IPS-15b (cell line): ENCODE results near the gene SLC9A8.
"Not testable (repeated sequence)": the region's sequence is repeated elsewhere in the genome, so short reads cannot be mapped to it uniquely, and the experiment has no call there.

ENCODE experiments used
- H3K27me3 ChIP-seq: one replicate; pipeline ENCODE4 v1.6.1; 2013; ENCODE audit warnings: low read length; ENCODE audit not compliant: control insufficient read depth, insufficient read depth
- H3K36me3 ChIP-seq: one replicate; pipeline ENCODE4 v1.6.1; 2013; ENCODE audit warnings: low read length; ENCODE audit not compliant: control insufficient read depth, insufficient read depth
- H3K4me1 ChIP-seq: one replicate; pipeline ENCODE4 v1.6.1; 2013; ENCODE audit warnings: mild to moderate bottlenecking, low read length; ENCODE audit not compliant: control insufficient read depth, insufficient read depth
- H3K4me3 ChIP-seq: one replicate; pipeline ENCODE4 v1.5.1; 2013; ENCODE audit warnings: low read depth, low read length
- H3K9ac ChIP-seq: one replicate; pipeline ENCODE4 v1.6.1; 2013; ENCODE audit warnings: low read depth, mild to moderate bottlenecking, low read length
- H3K9me3 ChIP-seq: one replicate; pipeline ENCODE4 v1.6.1; 2013; ENCODE audit warnings: mild to moderate bottlenecking, low read length; ENCODE audit not compliant: control insufficient read depth, insufficient read depth

SLC9A8 gene

DNA sequence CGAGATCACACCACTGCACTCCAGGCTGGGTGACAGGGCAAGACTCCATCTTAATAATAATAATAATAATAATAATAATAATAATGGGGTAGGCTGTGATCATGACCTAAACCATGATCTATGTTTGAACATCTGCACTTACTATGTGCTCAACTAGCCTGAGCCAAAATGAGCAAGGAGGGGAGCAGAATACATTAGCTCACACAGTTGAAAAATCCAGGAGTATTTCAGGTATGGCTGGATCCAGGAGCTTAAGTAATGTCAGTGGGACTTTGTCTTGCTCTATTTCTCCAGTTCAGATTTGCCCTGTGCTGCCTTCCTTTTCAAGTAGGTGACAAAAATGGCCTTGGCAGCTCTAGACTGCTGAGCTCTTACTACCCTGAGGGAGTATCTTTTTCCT lies 32.7 kb upstream of the SLC9A8 start:
- no peaks in the 10 kb centered on the region for H3K27me3 ChIP-seq
- H3K9ac ChIP-seq = no peak overlapping the region
- peaks cover 3% of the 10 kb centered on the region for H3K4me1 ChIP-seq
- no peaks in the 10 kb centered on the region for H3K36me3 ChIP-seq
- no peaks in the 10 kb centered on the region for H3K9me3 ChIP-seq
- H3K4me3 ChIP-seq = no peak overlapping the region

DNA sequence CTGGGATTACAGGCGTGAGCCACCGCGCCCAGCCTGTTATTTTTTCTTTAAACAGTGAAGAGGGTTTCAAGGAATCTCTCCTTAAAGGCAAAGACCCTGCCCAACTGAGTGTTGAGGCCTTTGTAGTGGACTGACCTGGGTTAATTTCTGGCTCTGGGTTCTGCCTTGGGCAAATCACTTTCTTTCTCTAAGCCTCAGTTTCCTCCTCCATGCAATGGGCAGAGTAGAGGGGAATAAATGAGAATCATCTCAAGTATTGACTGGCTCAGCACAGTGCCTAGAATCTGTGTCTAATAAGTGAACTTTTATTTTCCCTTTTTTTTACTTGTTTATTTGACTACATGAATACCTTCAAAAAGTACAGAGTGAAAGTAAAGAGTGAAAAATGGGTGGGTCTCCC lies 31.0 kb upstream of the SLC9A8 start:
- Histone ChIP-seq H3K4me3 (no peak overlapping the region), H3K9ac (no peak overlapping the region), H3K4me1 (no peaks in the 10 kb centered on the region), H3K36me3 (no peaks in the 10 kb centered on the region), H3K9me3 (no peaks in the 10 kb centered on the region), H3K27me3 (no peaks in the 10 kb centered on the region)

DNA sequence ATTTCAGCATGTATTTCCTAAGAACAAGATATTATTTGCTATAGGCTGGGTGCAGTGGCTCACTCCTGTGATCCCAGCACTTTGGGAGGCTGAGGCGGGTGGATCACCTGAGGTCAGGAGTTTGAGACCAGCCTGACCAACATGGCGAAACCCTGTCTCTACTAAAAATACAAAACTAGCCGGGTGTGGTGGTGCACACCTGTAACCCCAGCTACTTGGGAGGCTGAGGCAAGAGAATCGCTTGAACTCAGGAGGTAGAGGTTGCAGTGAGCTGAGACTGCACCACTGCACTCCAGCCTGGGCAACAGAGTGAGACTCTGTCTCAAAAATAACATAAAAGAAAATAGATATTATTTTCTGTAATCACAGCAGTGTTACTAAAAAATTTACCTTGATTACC lies 30.2 kb upstream of the SLC9A8 start:
- not testable (repeated sequence) for H3K9ac ChIP-seq, H3K27me3 ChIP-seq, H3K4me3 ChIP-seq, H3K9me3 ChIP-seq, H3K36me3 ChIP-seq, H3K4me1 ChIP-seq

DNA sequence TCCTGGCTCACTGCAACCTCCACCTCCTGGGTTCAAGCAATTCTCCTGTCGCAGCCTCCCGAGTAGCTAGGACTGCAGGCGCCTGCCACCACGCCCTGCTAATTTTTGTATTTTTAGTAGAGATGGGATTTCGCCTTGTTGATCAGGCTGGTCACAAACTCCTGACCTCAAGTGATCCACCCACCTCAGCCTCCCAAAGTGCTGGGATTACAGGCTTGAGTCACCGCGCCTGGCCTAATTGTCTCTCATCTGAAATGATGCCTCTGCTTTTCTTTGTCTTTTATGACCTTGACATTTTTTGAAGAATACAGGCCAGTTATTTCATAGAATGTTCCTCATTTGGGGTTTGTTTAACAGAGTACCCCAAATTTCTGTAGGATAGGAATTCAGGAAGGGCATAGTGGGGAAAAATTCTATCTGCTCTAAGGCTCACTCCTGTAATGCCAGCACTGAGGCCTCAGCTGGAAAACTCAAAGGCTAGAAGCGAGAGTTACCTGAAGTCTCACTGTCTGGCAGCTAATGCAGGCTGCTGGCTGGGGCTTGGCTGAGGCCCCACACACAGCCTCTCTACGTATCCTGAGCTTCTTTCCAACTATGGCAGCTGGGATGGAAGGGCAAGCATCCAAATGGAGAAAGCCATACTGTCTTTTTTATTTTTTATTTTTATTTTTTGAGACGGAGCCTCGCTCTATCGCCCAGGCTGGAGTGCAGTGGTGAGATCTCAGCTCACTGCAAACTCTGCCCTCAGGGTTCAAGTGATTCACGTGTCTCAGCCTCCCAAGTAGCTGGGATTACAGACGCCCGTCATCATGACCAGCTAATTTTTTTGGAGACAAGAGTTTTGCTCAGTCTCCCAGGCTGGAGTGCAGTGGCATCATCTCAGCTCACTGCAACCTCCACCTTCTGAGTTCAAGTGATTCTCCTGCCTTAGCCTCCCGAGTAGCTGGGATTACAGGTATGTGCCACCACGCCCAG lies 29.3 kb upstream of the SLC9A8 start:
- not testable (repeated sequence) for H3K27me3 ChIP-seq, H3K36me3 ChIP-seq, H3K4me1 ChIP-seq, H3K9me3 ChIP-seq, H3K4me3 ChIP-seq, H3K9ac ChIP-seq

DNA sequence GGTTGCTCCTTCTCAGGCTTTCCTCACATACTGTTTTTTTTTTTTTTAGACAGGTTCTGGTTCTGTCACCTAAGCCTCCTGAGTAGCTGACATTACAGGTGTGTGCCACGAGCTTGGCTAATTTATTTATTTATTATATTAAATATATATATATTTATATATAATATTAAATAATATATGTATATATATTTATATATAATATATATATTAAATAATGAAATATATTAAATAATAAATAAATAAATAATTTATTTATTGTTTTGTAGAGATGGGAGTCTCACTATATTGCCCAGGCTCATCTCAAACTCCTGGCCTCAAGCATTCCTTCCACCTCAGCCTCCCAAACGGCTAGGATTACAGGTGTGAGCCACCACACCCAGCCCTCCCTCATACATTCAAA lies 28.3 kb upstream of the SLC9A8 start:
- no peaks in the 10 kb centered on the region for H3K27me3 ChIP-seq
- H3K4me1 ChIP-seq = no peaks in the 10 kb centered on the region
- no peak overlapping the region for H3K9ac ChIP-seq
- no peaks in the 10 kb centered on the region for H3K9me3 ChIP-seq
- H3K36me3 ChIP-seq = no peaks in the 10 kb centered on the region
- H3K4me3 ChIP-seq = no peak overlapping the region

DNA sequence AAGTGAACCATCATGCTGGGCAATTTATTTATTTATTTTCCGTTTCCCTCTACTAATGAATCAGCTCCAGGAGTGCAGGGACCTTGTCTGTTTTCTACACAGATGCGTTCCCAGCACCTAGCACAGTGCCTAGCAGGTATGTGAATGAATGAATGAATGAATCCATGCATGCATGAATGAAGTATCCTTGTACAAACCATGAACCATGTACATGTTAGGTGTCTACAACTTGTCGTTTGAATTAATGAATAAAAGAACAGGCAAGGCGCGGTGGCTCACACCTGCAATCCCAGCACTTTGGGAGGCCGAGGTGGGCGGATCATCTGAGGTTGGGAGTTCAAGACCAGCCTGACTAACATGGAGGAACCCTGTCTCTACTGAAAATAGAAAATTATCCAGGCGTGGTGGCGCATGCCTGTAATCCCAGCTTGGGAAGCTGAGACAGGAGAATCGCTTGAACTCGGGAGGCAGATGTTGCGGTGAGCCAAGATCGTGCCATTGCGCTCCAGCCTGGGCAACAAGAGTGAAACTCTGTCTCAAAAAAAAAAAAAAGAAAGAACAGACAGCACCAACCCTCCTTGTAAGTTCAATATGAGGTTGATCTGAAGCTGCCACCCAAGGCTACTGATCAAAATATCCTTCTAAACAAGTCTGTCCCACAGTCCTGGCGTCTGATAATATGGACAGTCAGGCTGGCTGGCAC lies 27.3 kb upstream of the SLC9A8 start:
- Histone ChIP-seq H3K4me1 (no peaks in the 10 kb centered on the region), H3K9ac (no peak overlapping the region), H3K4me3 (no peak overlapping the region), H3K36me3 (no peaks in the 10 kb centered on the region), H3K27me3 (no peaks in the 10 kb centered on the region), H3K9me3 (no peaks in the 10 kb centered on the region)

DNA sequence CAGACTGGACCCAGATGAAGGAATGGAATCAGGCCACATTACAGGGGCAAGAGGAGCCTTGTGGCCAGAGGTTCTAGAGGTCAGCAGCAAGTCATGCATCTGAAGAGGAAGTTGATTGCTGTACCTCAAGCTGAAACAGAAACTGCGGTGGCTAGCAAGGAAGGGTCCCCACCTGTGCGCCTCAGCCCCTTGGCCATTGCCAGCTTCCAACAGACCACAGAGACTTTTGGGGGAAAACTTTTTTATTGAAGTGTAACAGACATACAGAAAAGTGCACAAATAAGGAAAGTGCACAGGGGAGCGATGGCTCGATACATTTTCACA lies 26.8 kb upstream of the SLC9A8 start:
- no peak overlapping the region for H3K9ac ChIP-seq
- no peak overlapping the region for H3K4me3 ChIP-seq
- H3K36me3 ChIP-seq = no peaks in the 10 kb centered on the region
- H3K9me3 ChIP-seq = no peaks in the 10 kb centered on the region
- no peaks in the 10 kb centered on the region for H3K4me1 ChIP-seq
- H3K27me3 ChIP-seq = no peaks in the 10 kb centered on the region

DNA sequence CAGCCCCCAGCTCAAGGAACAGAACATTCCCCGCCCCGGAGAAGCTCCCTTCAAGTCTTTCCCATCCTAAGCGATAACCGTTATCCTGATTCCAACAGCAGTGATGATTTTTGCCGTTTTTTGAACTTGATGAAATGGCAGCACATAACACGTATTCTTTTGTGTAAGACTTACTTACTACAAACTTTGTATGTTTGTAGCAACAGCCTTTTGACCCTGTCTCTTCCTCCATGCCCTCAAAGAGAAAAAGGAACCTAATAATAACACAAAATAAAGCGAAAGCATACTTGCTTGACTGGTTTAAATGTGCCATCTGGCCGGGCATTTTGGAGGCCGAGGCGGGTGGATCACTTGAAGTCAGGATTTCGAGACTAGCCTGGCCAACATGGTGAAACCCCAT lies 26.4 kb upstream of the SLC9A8 start:
- no peak overlapping the region for H3K9ac ChIP-seq
- H3K27me3 ChIP-seq = no peaks in the 10 kb centered on the region
- H3K36me3 ChIP-seq = no peaks in the 10 kb centered on the region
- H3K9me3 ChIP-seq = no peaks in the 10 kb centered on the region
- no peaks in the 10 kb centered on the region for H3K4me1 ChIP-seq
- H3K4me3 ChIP-seq = no peak overlapping the region

DNA sequence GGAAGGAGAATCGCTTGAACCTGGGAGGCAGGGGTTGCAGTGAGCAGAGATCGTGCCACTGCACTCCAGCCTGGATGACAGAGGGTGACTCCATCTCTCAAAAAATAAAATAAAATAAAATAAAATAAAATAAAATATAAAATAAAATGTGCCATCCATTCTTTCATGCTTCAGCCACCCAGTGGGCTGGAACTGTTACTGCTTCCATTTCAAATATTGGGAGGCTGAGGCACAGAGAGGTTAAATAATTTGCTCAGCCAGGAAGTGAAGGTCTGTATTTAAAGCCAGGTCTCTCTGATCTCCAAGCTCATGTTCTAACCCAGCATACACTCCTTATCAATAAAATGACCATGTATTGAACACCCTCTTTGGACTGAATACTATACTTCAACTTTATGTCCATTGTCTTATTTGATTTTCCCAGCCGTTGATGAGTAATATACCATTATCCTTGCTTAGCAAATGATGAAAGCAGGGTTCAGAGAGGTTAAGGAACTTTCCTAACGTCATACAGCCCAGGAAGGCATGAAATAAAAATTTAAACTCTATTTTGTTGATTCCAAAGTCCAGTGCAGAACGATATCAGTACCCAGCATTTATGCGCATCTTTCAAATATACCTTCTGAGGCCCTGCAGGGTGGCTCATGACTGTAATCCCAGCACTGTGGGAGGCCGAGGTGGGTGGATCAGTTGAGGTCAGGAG lies 25.8 kb upstream of the SLC9A8 start:
- H3K36me3 ChIP-seq = no peaks in the 10 kb centered on the region
- no peak overlapping the region for H3K9ac ChIP-seq
- no peak overlapping the region for H3K4me3 ChIP-seq
- no peaks in the 10 kb centered on the region for H3K27me3 ChIP-seq
- H3K4me1 ChIP-seq = no peaks in the 10 kb centered on the region
- H3K9me3 ChIP-seq = no peaks in the 10 kb centered on the region

DNA sequence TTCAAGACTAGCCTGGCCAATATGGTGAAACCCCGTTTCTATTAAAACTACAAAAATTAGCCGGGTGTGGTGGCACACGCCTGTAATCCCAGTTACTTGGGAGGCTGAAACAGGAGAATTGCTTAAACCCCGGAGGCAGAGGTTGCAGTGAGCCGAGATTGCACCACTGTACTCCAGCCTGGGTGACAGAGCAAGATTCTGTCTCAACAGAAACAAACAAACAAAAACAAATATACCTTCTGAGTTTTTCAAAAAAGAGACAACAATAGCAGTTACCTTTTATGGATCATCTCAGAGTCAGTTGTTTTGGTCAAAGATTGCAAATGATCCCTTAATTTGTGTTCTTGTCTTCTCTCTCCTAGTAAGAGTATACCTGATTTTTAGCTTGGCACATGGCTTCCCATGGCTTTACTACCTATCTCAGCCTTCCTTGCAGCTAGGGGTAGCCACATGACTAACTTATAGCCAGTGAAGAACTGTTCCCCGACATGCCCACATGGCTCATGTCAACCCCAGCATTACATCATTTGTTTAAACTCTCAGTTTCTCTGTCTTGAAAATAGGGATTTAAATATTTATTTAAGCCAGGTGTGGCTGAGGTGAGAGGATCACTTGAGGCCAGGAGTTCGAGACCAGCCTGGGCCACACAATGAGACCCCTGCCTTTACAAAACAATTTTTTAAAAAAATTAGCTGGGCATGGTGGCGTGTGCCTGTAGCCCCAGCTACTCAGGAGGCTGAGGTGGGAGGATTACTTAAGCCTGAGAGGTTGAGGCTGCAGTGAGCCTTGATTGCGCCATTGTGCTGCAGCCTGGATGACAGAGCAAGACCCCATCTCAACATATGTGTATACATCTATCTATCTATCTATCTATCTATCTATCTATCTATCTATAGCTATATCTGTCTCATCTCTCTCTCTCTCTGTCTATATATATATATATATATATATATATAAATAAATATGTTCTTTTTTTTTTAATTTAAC lies 25.0 kb upstream of the SLC9A8 start:
- Histone ChIP-seq H3K4me3 (no peak overlapping the region), H3K27me3 (no peaks in the 10 kb centered on the region), H3K9ac (no peak overlapping the region), H3K9me3 (no peaks in the 10 kb centered on the region), H3K4me1 (no peaks in the 10 kb centered on the region), H3K36me3 (no peaks in the 10 kb centered on the region)
